ENCODE measurements around the gene BSN.
A peak's percentile ranks its signal among the peaks of the same experiment; 100 is the strongest.

BSN gene

DNA sequence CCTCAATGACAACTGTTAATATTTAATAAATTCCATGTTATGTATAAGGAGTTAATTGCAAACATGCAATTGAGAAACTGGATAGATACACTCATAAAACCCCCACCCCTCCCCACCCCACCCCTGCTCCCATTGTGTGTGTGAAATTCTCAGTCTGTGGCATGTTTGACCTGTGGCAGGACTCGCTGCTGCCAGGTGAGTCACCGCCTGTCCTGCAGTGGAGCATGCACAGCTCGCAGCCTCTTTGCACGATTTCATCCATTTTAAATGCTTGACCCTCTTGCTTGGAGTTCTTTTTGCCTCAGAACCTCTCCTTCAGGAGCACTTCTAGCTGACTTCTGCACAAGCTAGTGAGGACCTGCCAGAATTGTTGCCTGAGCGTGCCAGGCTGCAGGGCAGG lies 114.6 kb downstream of the BSN start:
- H3K4me3 ChIP-seq (ENCODE audit: control insufficient read depth, low read depth, low read length): no peak overlapping the region
- no peak for DNase-seq (ENCODE audit: low read depth)

DNA sequence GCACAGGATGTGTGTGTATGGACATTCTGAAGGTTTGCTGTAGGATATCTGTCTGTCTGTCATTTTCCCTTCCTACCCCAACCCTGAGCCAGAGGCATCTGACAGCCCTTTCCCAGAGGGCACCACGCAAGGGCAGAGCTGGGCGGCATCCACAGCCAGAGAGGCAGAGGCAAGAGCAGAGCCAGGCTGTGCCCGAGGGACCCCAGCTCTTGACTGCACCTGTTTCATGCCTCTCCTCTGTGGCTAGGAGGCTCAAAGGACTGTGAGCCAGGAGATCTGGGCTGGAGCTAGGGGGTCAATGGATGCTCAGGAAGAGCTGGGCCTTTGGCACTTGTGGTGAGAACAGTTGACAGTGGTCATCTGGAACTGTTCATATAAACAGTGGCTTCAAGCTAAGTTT lies 115.1 kb downstream of the BSN start:
- H3K4me3 ChIP-seq (ENCODE audit: control insufficient read depth, low read depth, low read length): no peak overlapping the region
- no peak for DNase-seq (ENCODE audit: low read depth)
- TF ChIP-seq, protein P1, sequence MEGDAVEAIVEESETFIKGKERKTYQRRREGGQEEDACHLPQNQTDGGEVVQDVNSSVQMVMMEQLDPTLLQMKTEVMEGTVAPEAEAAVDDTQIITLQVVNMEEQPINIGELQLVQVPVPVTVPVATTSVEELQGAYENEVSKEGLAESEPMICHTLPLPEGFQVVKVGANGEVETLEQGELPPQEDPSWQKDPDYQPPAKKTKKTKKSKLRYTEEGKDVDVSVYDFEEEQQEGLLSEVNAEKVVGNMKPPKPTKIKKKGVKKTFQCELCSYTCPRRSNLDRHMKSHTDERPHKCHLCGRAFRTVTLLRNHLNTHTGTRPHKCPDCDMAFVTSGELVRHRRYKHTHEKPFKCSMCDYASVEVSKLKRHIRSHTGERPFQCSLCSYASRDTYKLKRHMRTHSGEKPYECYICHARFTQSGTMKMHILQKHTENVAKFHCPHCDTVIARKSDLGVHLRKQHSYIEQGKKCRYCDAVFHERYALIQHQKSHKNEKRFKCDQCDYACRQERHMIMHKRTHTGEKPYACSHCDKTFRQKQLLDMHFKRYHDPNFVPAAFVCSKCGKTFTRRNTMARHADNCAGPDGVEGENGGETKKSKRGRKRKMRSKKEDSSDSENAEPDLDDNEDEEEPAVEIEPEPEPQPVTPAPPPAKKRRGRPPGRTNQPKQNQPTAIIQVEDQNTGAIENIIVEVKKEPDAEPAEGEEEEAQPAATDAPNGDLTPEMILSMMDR (IDR thresholded peaks at IDR 0.05; ENCODE audit: control insufficient read depth, insufficient read depth, low read depth, low read length, missing control alignments): no peak

More for the DNA sequence above, 114.6 kb downstream of the BSN start:
- TF ChIP-seq, protein P1 (IDR thresholded peaks at IDR 0.05; ENCODE audit: control insufficient read depth, insufficient read depth, low read depth, low read length, missing control alignments): no peak

DNA sequence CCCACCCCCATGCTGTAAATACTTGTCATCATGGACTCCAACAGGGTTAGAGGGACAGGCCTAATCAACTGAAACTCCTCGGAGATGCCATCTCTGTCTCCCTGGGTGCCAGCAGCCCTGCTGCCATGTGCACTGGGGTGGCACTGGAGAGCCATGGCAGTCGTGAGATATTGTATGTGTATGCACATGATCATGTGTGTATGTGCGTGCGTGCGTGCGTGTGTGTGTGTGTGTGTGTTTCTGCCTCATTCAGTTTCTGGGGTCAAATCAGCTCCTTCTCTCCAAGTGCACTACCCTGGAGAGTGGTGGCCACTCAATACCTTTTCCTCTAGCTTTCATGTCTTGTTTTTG lies 116.6 kb downstream of the BSN start:
- H3K4me3 ChIP-seq (ENCODE audit: control insufficient read depth, low read depth, low read length): no peak overlapping the region
- TF ChIP-seq, protein P1 (IDR thresholded peaks at IDR 0.05; ENCODE audit: control insufficient read depth, insufficient read depth, low read depth, low read length, missing control alignments): no peak
- DNase-seq (ENCODE audit: low read depth): no peak

DNA sequence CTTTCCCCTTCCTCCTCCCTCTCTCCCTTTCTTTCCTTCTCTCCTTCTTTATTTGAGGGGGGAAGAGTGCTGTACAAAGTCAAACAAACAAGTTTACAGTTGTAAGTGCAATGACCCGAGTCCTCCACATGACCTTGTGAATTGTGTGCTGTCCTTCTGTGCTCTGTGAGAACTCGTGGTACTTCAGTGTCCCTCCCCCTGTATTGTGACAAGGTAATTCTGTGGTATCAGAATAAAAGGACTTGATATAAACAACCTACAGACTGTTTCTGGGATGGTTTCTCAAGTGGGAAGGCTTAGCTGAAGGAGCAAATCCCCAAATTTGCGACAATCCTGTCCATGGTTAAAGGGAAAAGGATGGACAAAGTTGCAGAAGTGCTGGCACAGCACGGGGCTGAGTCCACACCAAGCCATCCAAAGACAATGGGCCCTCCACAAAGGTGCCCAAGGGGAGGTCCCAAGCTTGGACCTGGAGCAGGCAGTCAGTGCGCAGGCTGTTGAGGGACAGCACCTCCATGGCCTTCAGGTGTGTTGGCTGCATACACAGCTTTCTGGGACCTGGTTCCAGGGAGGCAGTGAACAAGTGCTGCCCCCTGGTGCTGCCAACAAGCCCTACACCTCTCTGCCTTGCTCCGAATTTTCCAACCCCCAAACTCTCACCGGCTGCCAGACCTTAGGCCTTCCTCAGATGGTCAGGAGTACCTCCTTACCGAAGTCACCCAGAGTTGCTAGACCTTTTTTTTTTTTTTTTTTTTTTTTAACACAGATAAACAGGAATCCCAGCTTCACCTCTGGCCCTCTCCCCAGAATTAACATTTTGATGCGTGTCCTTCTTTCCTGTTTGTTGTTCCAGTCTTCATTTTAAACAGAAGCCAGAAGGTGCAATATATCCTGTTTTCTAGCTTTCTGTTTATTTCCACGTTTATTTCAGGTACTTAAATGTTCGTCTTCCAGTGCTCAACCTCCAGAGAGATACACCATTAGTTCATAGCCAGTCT lies 117.3 kb downstream of the BSN start:
- DNase-seq (ENCODE audit: low read depth): no peak
- no peak overlapping the region for H3K4me3 ChIP-seq (ENCODE audit: control insufficient read depth, low read depth, low read length)
- TF ChIP-seq, protein P1 (IDR thresholded peaks at IDR 0.05; ENCODE audit: control insufficient read depth, insufficient read depth, low read depth, low read length, missing control alignments): peak; percentile 95

DNA sequence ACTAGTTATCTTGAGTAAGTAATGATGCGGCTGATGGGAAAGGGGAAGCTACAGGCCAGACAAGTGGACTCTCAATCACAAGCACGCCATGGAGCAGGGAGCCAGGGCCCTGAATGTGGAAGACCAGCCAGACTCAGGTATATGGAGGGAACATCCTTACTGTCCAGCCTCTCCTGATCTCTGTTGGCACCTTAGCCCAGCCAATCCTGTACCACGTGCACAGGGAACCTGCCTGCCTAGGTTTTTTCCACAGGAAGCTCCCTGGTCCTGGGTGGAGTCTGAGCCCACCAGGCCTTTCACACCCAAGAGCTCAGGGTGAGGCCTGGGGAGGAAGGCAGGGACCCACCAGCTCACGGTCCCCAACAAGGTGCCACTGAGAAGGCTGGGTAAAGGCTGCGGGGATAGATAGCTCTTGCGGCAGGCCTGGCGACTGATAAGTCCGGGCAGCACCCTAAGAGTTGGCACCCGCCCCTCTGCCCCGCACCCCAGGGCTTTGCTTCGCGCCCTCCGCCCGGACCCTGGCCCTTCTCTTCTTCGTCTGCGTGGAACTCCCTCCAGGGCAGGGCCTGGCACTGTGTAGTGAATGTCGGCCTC lies 118.9 kb downstream of the BSN start:
- no peak for DNase-seq (ENCODE audit: low read depth)
- TF ChIP-seq, protein P1 (IDR thresholded peaks at IDR 0.05; ENCODE audit: control insufficient read depth, insufficient read depth, low read depth, low read length, missing control alignments): no peak
- peak overlapping the region; percentile 83 for H3K4me3 ChIP-seq (ENCODE audit: control insufficient read depth, low read depth, low read length)

DNA sequence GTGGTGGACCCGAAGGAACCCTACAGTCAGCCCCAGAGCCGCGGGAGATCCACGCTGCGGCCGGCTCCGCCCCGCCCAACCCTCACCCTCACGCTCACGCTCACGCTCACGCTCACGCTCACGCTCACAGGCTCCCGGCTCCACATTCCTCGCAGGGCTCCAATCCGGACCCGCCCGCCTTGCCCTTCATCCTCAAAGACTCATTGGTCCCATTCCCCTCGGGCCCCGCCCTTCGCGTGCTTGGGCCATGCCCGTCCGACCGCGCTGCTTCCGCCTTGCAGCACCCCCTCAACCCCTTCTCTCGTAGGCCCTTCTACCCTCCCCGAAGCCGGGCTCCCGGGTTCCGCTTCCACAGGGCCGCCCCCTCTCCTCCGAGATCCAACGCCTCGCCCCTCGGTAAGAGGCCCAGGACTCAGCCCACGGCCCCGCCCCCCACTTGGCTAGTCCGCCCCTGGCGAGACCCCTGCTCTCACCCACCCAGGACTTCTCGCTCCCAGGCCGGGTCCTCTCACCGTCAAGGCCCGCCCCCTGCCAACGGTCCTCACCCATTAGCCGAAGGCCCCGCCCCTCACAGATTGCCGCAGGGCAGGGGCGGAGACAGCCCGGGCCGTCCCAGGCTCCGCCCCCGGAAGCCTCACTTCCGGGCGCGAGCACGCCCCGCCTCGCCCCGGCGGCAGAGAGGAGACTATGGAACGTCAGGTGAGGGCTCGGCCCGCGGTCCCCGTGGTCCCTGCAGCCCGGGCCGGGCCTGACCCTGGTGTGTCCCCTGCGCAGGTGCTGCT lies 119.6 kb downstream of the BSN start, which contains the start of gene APEH:
Gene APEH (plus strand): TSS at position 637 of the 782 bp plus-strand sequence. CDS start 51 bp downstream, at position 688.
- TF ChIP-seq, protein P1 (IDR thresholded peaks at IDR 0.05; ENCODE audit: control insufficient read depth, insufficient read depth, low read depth, low read length, missing control alignments): no peak
- DNase-seq (ENCODE audit: low read depth): peak; percentile 87
- peak within 1 kb of the TSS; percentile 83 for H3K4me3 ChIP-seq (ENCODE audit: control insufficient read depth, low read depth, low read length)

Data from AG09309 (cell line).